Subcutaneous preadipocyte (primary cell): ENCODE results near the gene SYF2. TPM values are rescaled to one million over a fixed set of nuclear protein-coding genes. Genes with fewer than 3 reads are reported as not detected.

Experiments
- total RNA-seq: library from RNA; depleted of rRNA; stranded (reverse); fragments of >200 nt; gene quantifications from 2 replicates; pipeline ENCODE4 v1.2.3, GENCODE V29; 2012

The SYF2 gene
- 24.2 and 29.0 TPM in 2 replicates for total RNA-seq

DNA sequence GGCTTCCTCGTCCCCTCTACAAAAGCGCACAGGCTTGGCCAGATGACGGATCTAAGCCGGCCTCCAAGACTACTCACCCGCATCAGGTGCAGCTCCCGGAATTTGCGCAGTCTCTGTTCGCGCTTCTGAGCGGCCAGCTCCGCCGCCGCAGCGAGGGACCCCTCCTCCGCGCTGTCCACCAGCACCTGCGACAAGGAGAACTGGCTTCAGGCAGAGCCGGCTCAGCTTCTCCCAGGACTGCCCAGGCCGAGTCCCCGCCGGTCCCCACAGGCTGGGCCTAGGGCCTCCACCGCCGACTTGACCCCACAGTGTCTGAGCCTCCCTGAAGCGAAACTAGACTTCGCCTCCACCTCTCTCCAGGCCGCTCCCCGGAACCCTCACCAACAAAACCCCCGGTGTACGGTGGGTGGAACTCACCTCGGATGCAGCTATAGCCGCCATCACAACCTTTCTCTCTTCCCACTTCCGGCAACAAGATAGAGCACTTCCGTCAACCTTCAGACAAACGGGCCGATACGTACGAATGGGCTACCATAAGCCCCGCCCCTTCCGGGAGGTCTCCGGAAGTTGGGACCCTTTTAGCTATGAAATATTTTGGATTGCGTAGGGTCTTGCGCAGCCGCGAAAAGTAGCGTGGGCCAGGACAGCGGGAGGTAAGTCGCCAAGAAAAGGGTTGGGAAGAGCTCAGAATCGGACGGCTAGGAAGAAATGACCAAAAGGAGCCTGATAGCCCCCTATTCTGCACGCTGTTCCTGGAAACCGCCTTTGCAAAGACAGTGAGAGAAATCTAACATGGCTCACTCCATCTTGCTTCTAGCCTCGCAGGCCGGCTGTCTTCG, at the start of gene SYF2:
SYF2 (minus strand) TSS at position 476 of the 839 bp plus-strand sequence; CDS start at position 441, 35 bp downstream.

DNA sequence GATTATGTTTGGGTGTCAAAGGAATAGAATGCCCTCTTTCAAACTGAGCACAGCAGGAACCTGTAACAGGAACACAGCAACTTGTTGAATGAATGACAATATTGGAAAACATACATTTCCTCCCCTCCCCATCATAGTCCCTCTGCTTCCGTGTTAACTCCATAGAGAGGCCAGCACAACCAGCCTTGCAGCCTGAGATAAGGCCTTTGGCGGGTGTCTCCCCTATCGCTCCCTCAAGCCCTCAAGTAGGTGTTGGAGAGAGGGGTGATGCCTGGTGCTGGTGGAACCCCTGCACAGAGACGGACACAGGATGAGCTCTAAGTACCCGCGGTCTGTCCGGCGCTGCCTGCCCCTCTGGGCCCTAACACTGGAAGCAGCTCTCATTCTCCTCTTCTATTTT, 39.9 kb upstream of the SYF2 start, which contains the start of gene RHD:
RHD (plus strand) TSS at position 272 of the 400 bp plus-strand sequence; CDS start at position 311, 39 bp downstream.

DNA sequence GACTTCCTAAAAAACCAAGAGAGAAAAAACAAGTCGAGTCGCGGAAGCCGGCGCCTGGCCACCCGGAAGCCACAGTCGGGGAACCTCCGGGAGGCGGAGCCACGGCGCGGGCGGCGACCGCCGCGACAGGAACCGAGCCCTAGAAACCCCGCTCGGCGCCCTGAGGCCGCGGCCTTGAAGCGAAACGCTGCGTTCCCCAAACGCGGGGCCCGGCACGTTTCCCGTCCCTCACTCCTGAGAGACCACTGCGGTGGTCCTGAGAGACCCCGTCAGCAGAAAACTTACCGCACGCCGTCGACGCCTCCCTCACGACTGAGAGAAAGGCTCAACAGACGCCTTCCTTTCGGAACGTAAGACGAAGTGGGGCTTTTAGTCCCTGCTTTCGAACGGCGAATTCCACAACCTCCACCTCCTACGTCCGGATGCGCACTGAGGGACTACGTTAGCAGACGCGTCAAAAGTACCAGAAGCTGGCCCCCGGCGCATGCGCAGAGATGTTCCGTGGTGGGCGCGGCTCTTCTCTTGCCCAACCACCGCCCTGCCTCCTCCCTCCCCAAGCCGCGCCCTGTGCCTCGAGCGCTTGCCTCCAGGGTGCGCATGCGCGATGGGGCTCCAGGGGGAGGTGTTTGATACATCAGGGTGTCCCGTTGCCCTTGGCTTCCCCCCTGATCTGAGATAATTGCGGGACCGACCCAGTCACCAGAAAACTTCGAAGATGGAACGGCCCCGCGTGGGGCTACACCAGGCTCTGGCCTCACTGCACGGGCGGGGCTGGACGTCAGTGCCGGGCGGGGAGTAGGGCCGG, 14.9 kb upstream of the SYF2 start, which contains the start of gene RSRP1:
RSRP1 (minus strand) TSS at position 431 of the 805 bp plus-strand sequence. CDS start 491 bp downstream, outside the sequence.

Other genes with a start within 250 kb of the SYF2 start
- 83.5 and 101 TPM in 2 replicates for gene RSRP1, start 15.0 kb upstream of the SYF2 start, total RNA-seq
- gene RHD, start 40.0 kb upstream of the SYF2 start, total RNA-seq = under 0.01 TPM in 1 of 2 replicates, not detected in the other
- 76.4 and 78.8 TPM in 2 replicates for gene TMEM50A, start 105.8 kb upstream of the SYF2 start, total RNA-seq
- gene RHCE, start 188.3 kb upstream of the SYF2 start, total RNA-seq = 0.20 and 0.73 TPM in 2 replicates
- 14.7 and 18.0 TPM in 2 replicates for gene MACO1, start 198.4 kb upstream of the SYF2 start, total RNA-seq